K562 treated with DMSO at 1 percent for 48 hours (cell line): Measurements from ENCODE around the gene KY. TPM values are rescaled to one million over a fixed set of nuclear protein-coding genes. Genes with fewer than 3 reads are reported as not detected.

Experiments used
- total RNA-seq: library from RNA; unstranded; fragments of 300-600 nt; gene quantifications from 2 replicates; pipeline ENCODE4 v1.2.3, GENCODE V29; 2022; ENCODE audit warnings: low replicate concordance; ENCODE audit errors: extremely low read depth

Gene KY
- not detected in 2 replicates for total RNA-seq

GRCh38 chr3:134650431-134651346, at the start of gene KY:
Gene KY (minus strand): TSS chr3:134651022. CDS start chr3:134650960, 62 bp downstream.

Other genes with a start within 250 kb of the KY start
- gene ANAPC13, start 165.0 kb downstream of the KY start, total RNA-seq = not detected in 2 replicates
- not detected in 2 replicates for gene CEP63, start 165.0 kb downstream of the KY start, total RNA-seq
- not detected in 2 replicates for gene EPHB1, start 144.2 kb upstream of the KY start, total RNA-seq